PC-3 (cell line): Measurements from ENCODE around the gene MTMR4. TPM values are rescaled to one million over a fixed set of nuclear protein-coding genes. Genes with fewer than 3 reads are reported as not detected.

Experiments
- ATAC-seq: fragments of 200-7000 bp; cut with Tn5 transposase; 2 replicates; pipeline ENCODE4 v1.9.1; 2020; ENCODE audit warnings: mild to moderate bottlenecking, moderate library complexity
- BruUV-seq: library from RNA; stranded (reverse); fragments of 400-500 nt; replicated peaks from 2 replicates; lab custom pipeline; 2021; lab: Mats Ljungman, UMichigan
- CTCF ChIA-PET: fragments of 300-600 bp; sonication (Branson Sonifier 250); formaldehyde crosslinking; loops from one replicate; lab custom pipeline; 2022; ENCODE audit warnings: antibody characterized with exemption; lab: Charles Lee
- POLR2A ChIA-PET: fragments of 300-600 bp; sonication (Branson Sonifier 250); formaldehyde crosslinking; loops from one replicate; lab custom pipeline; 2022; ENCODE audit warnings: antibody characterized with exemption; ENCODE audit not compliant: unreplicated experiment; lab: Charles Lee
- DNase-seq: peaks from one replicate; pipeline ENCODE4 v3.0.0-alpha.2; 2015
- H2AFZ ChIP-seq: fragments of 300-600 bp; sonication (generic); 2 replicates; pipeline ENCODE4 v1.6.0; 2016; ENCODE audit warnings: antibody characterized with exemption, low read length
- H3F3A ChIP-seq: fragments of 300-600 bp; sonication (generic); one replicate; pipeline ENCODE4 v1.6.0; 2017; ENCODE audit warnings: antibody characterized with exemption, low read length, control low read depth, mild to moderate bottlenecking; ENCODE audit not compliant: unreplicated experiment
- H3K27ac ChIP-seq: fragments of 300-600 bp; sonication (generic); 2 replicates; pipeline ENCODE4 v1.5.1; 2016; ENCODE audit warnings: mild to moderate bottlenecking, low read length
- H3K27me3 ChIP-seq: fragments of 300-600 bp; sonication (generic); 2 replicates; pipeline ENCODE4 v1.6.1; 2016; ENCODE audit warnings: low read length, mixed read lengths
- H3K36me3 ChIP-seq: fragments of 300-600 bp; sonication (generic); 2 replicates; pipeline ENCODE4 v1.6.1; 2016; ENCODE audit warnings: low read depth, mixed run types, low read length, mixed read lengths
- H3K4me1 ChIP-seq: fragments of 300-600 bp; sonication (generic); 2 replicates; pipeline ENCODE4 v1.5.1; 2016; ENCODE audit warnings: low read length; ENCODE audit not compliant: insufficient read depth
- H3K4me2 ChIP-seq: fragments of 300-600 bp; sonication (generic); 2 replicates; pipeline ENCODE4 v1.6.0; 2016; ENCODE audit warnings: low read length
- H3K4me3 ChIP-seq: fragments of 300-600 bp; sonication (generic); 2 replicates; pipeline ENCODE4 v1.5.1; 2016; ENCODE audit warnings: mild to moderate bottlenecking, low read length, mixed read lengths
- H3K79me2 ChIP-seq: fragments of 300-600 bp; sonication (generic); 2 replicates; pipeline ENCODE4 v1.6.1; 2017; ENCODE audit warnings: low read length, mixed read lengths
- H3K9ac ChIP-seq: fragments of 300-600 bp; sonication (generic); 2 replicates; pipeline ENCODE4 v1.6.0; 2016; ENCODE audit warnings: mild to moderate bottlenecking, low read length
- H3K9me2 ChIP-seq: fragments of 300-600 bp; sonication (generic); replicated peaks from 2 replicates; pipeline ENCODE4 v1.6.1; 2016; ENCODE audit warnings: mixed run types, low read length, mixed read lengths
- H3K9me3 ChIP-seq: fragments of 300-600 bp; sonication (generic); 2 replicates; pipeline ENCODE4 v1.6.1; 2016; ENCODE audit warnings: low read length, mixed read lengths
- H4K20me1 ChIP-seq: fragments of 300-600 bp; sonication (generic); 2 replicates; pipeline ENCODE4 v1.6.1; 2016; ENCODE audit warnings: low read length, mixed read lengths
- CTCF ChIP-seq: fragments of 300-600 bp; sonication (generic); conservative IDR thresholded peaks from 2 replicates; pipeline ENCODE4 v1.5.1; 2017; ENCODE audit warnings: antibody characterized with exemption, low read depth, mild to moderate bottlenecking, low read length
- EZH2 ChIP-seq: fragments of 300-600 bp; sonication (generic); IDR thresholded peaks from one replicate; pipeline ENCODE4 v1.6.1; 2017; ENCODE audit warnings: antibody characterized with exemption, mild to moderate bottlenecking, low read length; ENCODE audit not compliant: unreplicated experiment
- EZH2phosphoT487 ChIP-seq: fragments of 300-600 bp; sonication (generic); IDR thresholded peaks from 2 replicates; pipeline ENCODE4 v1.6.1; 2018; ENCODE audit warnings: mild to moderate bottlenecking, antibody characterized with exemption, low read length, borderline replicate concordance
- intact Hi-C: fragments of 100-400 bp; cut with micrococcal nuclease; formaldehyde crosslinking; loops from 2 replicates; pipeline ENCODE4 v1.9.0; 2023
- total RNA-seq: library from RNA; depleted of rRNA; stranded (reverse); fragments of >200 nt; gene quantifications from 2 replicates; pipeline ENCODE4 v1.2.3, GENCODE V29; 2014

The MTMR4 gene
- total RNA-seq, 1 experiment from 2014 or later = 48.7 TPM

GRCh38 chr17:58541249-58541648, 26.8 kb upstream of the MTMR4 start:
- BruUV-seq = no TSS peak
- Histone ChIP-seq H3K4me2 (no peak overlapping the region), H3K36me3 (no peaks in the 10 kb centered on the region), H3K9me2 (no peaks in the 10 kb centered on the region), H3K9me3 (no peaks in the 10 kb centered on the region), H3F3A (no peaks in the 10 kb centered on the region), H3K27ac (no peak overlapping the region), H2AFZ (no peak overlapping the region), H3K79me2 (no peaks in the 10 kb centered on the region), H4K20me1 (no peaks in the 10 kb centered on the region), H3K4me3 (no peak overlapping the region), H3K9ac (no peak overlapping the region), H3K4me1 (no peaks in the 10 kb centered on the region), H3K27me3 (peaks cover 22% of the 10 kb centered on the region)
- POLR2A ChIA-PET = interaction anchor here (0.6 kb wide), 1 partner anchor 90 kb away, joined by 3 read pairs; no protein-coding TSS in a partner anchor
- DNase-seq = peak; percentile 40
- peak; percentile 70 for ATAC-seq
- intact Hi-C loops = no loop called here
- peak; percentile 56 for TF ChIP-seq CTCF
- no peak for TF ChIP-seq EZH2
- TF ChIP-seq EZH2phosphoT487 = no peak
- CTCF ChIA-PET = interaction anchor here (0.6 kb wide), 1 partner anchor 22 kb away, joined by 3 read pairs; no protein-coding TSS in a partner anchor

DNA sequence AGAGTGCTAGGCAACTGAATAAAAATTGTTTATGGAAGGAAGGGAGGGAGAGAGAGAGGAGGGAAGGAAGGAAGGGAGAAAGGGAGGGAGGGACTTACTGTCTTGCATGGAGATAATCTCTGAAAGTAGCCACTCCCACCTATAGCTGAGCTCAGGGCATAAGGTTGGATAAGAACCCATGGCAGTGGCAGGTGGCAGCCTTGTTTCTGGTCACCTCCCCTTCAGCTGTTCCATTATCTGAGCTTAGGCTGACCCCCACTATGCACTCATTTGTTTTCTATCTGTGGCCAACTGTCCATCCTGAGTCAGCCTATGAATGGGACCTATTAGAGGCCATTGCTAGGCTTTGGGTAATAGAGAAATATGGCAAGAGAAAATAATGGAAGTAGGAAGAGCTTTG, 25.3 kb upstream of the MTMR4 start:
- H3K4me3 ChIP-seq = no peak overlapping the region
- H3K9me2 ChIP-seq = no peaks in the 10 kb centered on the region
- BruUV-seq = no TSS peak
- H3K9ac ChIP-seq = no peak overlapping the region
- TF ChIP-seq EZH2 (no peak), CTCF (no peak), EZH2phosphoT487 (no peak)
- no peaks in the 10 kb centered on the region for H3K36me3 ChIP-seq
- intact Hi-C loops = no loop called here
- no peak overlapping the region for H3K27ac ChIP-seq
- H4K20me1 ChIP-seq = no peaks in the 10 kb centered on the region
- no peak for ATAC-seq
- no peaks in the 10 kb centered on the region for H3K9me3 ChIP-seq
- DNase-seq = no peak
- H3K4me2 ChIP-seq = no peak overlapping the region
- H3K79me2 ChIP-seq = no peaks in the 10 kb centered on the region
- H3K4me1 ChIP-seq = peaks cover 14% of the 10 kb centered on the region
- H2AFZ ChIP-seq = no peak overlapping the region
- ChIA-PET POLR2A (no interaction called here), CTCF (no interaction called here)
- peaks cover 22% of the 10 kb centered on the region for H3K27me3 ChIP-seq
- H3F3A ChIP-seq = no peaks in the 10 kb centered on the region

DNA sequence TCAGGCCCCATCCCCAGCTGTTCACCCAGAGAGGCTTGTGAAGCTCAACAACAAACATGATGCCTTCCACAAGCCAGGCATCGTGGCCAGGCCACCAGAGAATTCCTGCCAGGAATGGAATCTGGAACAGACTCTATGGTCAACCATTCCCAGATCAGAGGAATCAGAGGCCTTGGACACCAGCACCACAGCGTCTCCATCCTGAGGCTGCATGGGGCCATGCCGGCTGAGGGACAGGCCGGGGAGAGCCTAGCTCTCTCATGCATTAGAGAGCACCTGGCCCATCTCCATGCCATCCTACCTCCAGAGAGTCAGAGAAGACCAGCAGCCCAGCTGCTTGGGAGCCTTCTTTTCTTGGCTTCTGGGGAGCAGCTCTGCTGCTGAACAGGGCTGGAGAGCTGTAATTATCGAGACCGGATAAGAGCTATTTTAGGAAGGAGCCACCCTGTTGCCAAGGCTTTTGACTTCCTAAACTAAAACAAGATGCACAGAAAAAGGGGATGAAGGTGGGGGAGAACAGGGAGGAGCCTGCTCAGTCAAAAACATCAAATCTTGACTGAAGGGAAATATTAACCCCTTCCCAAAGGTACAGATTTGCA, 24.5 kb upstream of the MTMR4 start:
- POLR2A ChIA-PET = interaction anchor here (0.5 kb wide), 1 partner anchor 24 kb away, joined by 3 read pairs; the partner anchor contains the start of gene MTMR4

More for the DNA sequence above, 24.5 kb upstream of the MTMR4 start:
- Histone ChIP-seq H3K9ac (no peak overlapping the region), H3K4me2 (no peak overlapping the region), H3K4me3 (no peak overlapping the region), H3K36me3 (no peaks in the 10 kb centered on the region), H3K27ac (no peak overlapping the region), H3K79me2 (no peaks in the 10 kb centered on the region), H3F3A (no peaks in the 10 kb centered on the region), H4K20me1 (no peaks in the 10 kb centered on the region), H3K9me3 (no peaks in the 10 kb centered on the region), H2AFZ (no peak overlapping the region), H3K27me3 (peaks cover 16% of the 10 kb centered on the region), H3K4me1 (peaks cover 14% of the 10 kb centered on the region), H3K9me2 (no peaks in the 10 kb centered on the region)
- TF ChIP-seq EZH2 (no peak), EZH2phosphoT487 (no peak), CTCF (no peak)
- intact Hi-C loops = no loop called here
- CTCF ChIA-PET = no interaction called here
- DNase-seq (no peak), ATAC-seq (no peak)
- BruUV-seq = no TSS peak
